Ishikawa (cell line): ENCODE results near the gene INPP5E.

Experiments
- CEBPB ChIP-seq: IDR thresholded peaks from 2 replicates; pipeline ENCODE4 v1.6.1; 2012
- CREB1 ChIP-seq: IDR thresholded peaks from 2 replicates; pipeline ENCODE4 v1.6.1; 2012; ENCODE audit warnings: low read depth
- EP300 ChIP-seq: IDR thresholded peaks from 2 replicates; pipeline ENCODE4 v1.6.1; 2012; ENCODE audit warnings: borderline replicate concordance
- RAD21 ChIP-seq: IDR thresholded peaks from 2 replicates; pipeline ENCODE4 v1.6.1; 2012; ENCODE audit warnings: low read depth
- REST ChIP-seq: IDR thresholded peaks from 2 replicates; pipeline ENCODE4 v1.6.1; 2012; ENCODE audit warnings: low read depth, mild to moderate bottlenecking
- TAF1 ChIP-seq: IDR thresholded peaks from 2 replicates; pipeline ENCODE4 v1.6.1; 2012; ENCODE audit warnings: low read depth, mild to moderate bottlenecking
- TCF12 ChIP-seq: IDR thresholded peaks from 2 replicates; pipeline ENCODE4 v1.6.1; 2012; ENCODE audit warnings: low read depth

GRCh38 chr9:136399176-136400037 lies 40.2 kb downstream of the INPP5E start:
- TF ChIP-seq CREB1 (no peak), REST (no peak), RAD21 (no peak), TAF1 (no peak), TCF12 (no peak), EP300 (no peak), CEBPB (no peak)
